ENCODE results near the gene MOBP. TPM values are rescaled to one million over a fixed set of nuclear protein-coding genes. Genes with fewer than 3 reads are reported as not detected.

MOBP gene
- total and polyA plus RNA-seq, 2 of the 4 experiments (the other 2 are of a cell fraction), result not detected

GRCh38 chr3:39469945-39470344 is 2.5 kb downstream of the MOBP start:
- H3K27me3 ChIP-seq (ENCODE audit: control insufficient read depth, insufficient read depth, low read length), result no peaks in the 10 kb centered on the region
- H4K8ac ChIP-seq (ENCODE audit: low read depth in 2 of 2, low read length in 2 of 2), result no peak overlapping the region
- ChIA-PET CTCF (no interaction called here), POLR2A (ENCODE audit: unreplicated experiment) (no interaction called here)
- H2AK5ac ChIP-seq (ENCODE audit: low read depth, low read length), result no peak overlapping the region
- no peaks in the 10 kb centered on the region for H3K9me1 ChIP-seq (ENCODE audit: insufficient read depth, low read length)
- H3K4ac ChIP-seq (ENCODE audit: low read depth, low read length), result no peak overlapping the region
- no peak overlapping the region for H2AK9ac ChIP-seq (replicated peaks; ENCODE audit: low read depth, low read length, poor library complexity)
- TF ChIP-seq POLR2A (IDR thresholded peaks at IDR 0.05; ENCODE audit: low read depth, low read length) (no peak), NFE2L2 (IDR thresholded peaks at IDR 0.05; ENCODE audit: low read depth, low read length) (no peak), BHLHE40 (IDR thresholded peaks at IDR 0.05; ENCODE audit: low read depth, low read length) (no peak), SMC3 (IDR thresholded peaks at IDR 0.05; ENCODE audit: low read depth, low read length) (no peak), CTCF (conservative IDR thresholded peaks at IDR 0.05; ENCODE audit: low read depth, low read length) (no peak), CEBPB (IDR thresholded peaks at IDR 0.05; ENCODE audit: low read depth, low read length) (no peak), MAFK (IDR thresholded peaks at IDR 0.05; ENCODE audit: low read depth, low read length) (no peak), RFX5 (IDR thresholded peaks at IDR 0.05; ENCODE audit: low read depth, low read length) (no peak)
- DNase-seq (no peak), ATAC-seq (ENCODE audit: low read depth) (no peak)
- no peak overlapping the region for H3K4me3 ChIP-seq (ENCODE audit: insufficient read depth, low read depth, low read length)
- dilution Hi-C loops (cut with HindIII; ENCODE audit: low sequenced_read_pairs, unreplicated experiment), result no loop called here
- H2AFZ ChIP-seq (replicated peaks; ENCODE audit: low read length, poor library complexity), result no peak overlapping the region
- H2BK20ac ChIP-seq (ENCODE audit: low read depth, low read length), result no peak overlapping the region
- H2BK5ac ChIP-seq (ENCODE audit: low read depth, low read length, poor library complexity, severe bottlenecking), result no peak overlapping the region
- H3K36me3 ChIP-seq (ENCODE audit: control insufficient read depth, insufficient read depth, low read length), result no peaks in the 10 kb centered on the region
- no peak overlapping the region for H3K14ac ChIP-seq (replicated peaks; ENCODE audit: low read depth, low read length)
- intact Hi-C loops (cut with micrococcal nuclease), result no loop called here
- no peak overlapping the region for H4K5ac ChIP-seq (ENCODE audit: low read depth, low read length)
- H3K56ac ChIP-seq (ENCODE audit: extremely low read depth, insufficient read depth, low read length), result no peak overlapping the region
- BruUV-seq (replicated peaks), result no TSS peak
- in situ Hi-C loops (cut with MboI; ENCODE audit: low sequenced_read_pairs), result no loop called here
- H4K91ac ChIP-seq (ENCODE audit: insufficient read depth, low read depth, low read length), result no peak overlapping the region
- H3K18ac ChIP-seq (ENCODE audit: low read depth, low read length), result no peak overlapping the region
- no peak overlapping the region for H3K27ac ChIP-seq (ENCODE audit: insufficient read depth, low read length)
- no peaks in the 10 kb centered on the region for H3K79me1 ChIP-seq (ENCODE audit: low read depth in 1 of 2, low read length in 2 of 2)
- H3K9me3 ChIP-seq (ENCODE audit: control insufficient read depth, insufficient read depth, low read length), result no peaks in the 10 kb centered on the region
- H3K23ac ChIP-seq (ENCODE audit: low read depth, low read length), result no peak overlapping the region
- no CpG with 5 or more reads among the region's 6 CpGs for WGBS, 2 experiments (ENCODE audit: extremely low coverage in 2 of 2, insufficient read length in 1 of 2)
- no peaks in the 10 kb centered on the region for H4K20me1 ChIP-seq (ENCODE audit: insufficient read depth, low read length)
- H2BK120ac ChIP-seq (ENCODE audit: low read depth, low read length), result no peak overlapping the region
- H3K9ac ChIP-seq (ENCODE audit: low read depth, low read length), result no peak overlapping the region
- H3K4me2 ChIP-seq (ENCODE audit: low read depth, low read length), result no peak overlapping the region
- no peak overlapping the region for H2BK15ac ChIP-seq (ENCODE audit: low read depth, low read length)
- H3K4me1 ChIP-seq (ENCODE audit: control insufficient read depth, insufficient read depth, low read length), result no peaks in the 10 kb centered on the region
